SU-DHL-6 (cell line): ENCODE data around the gene NEK11.

Source experiments
- EZH2phosphoT487 ChIP-seq: fragments of 200-600 bp; sonication (generic), shearing (Covaris generic); conservative IDR thresholded peaks from 2 replicates; pipeline ENCODE4 v1.6.1; 2018; ENCODE audit warnings: mild to moderate bottlenecking, antibody characterized with exemption, low read length, moderate library complexity, mixed read lengths
- TF ChIP-seq, protein P1 (sequence below): fragments of 200-600 bp; sonication (generic); IDR thresholded peaks from one replicate; pipeline ENCODE4 v1.5.1; 2017; ENCODE audit warnings: antibody characterized with exemption, mild to moderate bottlenecking, low read length, moderate library complexity; ENCODE audit not compliant: insufficient read depth, poor library complexity, severe bottlenecking

DNA sequence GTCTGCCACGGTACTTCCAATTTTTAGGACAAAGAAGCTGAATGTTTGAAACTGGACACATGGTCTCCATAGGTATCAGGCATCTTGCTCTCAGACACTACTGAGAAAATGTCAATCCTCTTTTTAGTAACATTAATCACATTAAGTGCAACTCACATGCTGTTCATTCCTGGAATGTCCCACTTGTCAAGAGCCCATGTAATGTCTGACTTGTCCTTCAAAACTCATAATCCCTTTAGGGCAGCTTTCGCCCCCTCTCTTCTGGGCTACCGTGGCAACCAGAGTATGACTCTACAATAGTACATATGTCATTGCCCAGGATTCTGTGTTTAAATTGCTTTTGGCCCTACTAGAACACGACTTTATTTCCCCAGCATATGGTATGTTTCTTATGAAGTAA lies 367.2 kb downstream of the NEK11 start:
- TF ChIP-seq, protein P1, sequence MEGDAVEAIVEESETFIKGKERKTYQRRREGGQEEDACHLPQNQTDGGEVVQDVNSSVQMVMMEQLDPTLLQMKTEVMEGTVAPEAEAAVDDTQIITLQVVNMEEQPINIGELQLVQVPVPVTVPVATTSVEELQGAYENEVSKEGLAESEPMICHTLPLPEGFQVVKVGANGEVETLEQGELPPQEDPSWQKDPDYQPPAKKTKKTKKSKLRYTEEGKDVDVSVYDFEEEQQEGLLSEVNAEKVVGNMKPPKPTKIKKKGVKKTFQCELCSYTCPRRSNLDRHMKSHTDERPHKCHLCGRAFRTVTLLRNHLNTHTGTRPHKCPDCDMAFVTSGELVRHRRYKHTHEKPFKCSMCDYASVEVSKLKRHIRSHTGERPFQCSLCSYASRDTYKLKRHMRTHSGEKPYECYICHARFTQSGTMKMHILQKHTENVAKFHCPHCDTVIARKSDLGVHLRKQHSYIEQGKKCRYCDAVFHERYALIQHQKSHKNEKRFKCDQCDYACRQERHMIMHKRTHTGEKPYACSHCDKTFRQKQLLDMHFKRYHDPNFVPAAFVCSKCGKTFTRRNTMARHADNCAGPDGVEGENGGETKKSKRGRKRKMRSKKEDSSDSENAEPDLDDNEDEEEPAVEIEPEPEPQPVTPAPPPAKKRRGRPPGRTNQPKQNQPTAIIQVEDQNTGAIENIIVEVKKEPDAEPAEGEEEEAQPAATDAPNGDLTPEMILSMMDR = no peak
- no peak for TF ChIP-seq EZH2phosphoT487
